Keratinocyte (primary cell): ENCODE data around the gene KHSRP. TPM values are rescaled to one million over a fixed set of nuclear protein-coding genes. Genes with fewer than 3 reads are reported as not detected.

ENCODE experiments used
- DNase-seq: peaks from one replicate; pipeline ENCODE4 v3.0.0-alpha.2; 2011; ENCODE audit warnings: low read depth, missing footprints, low spot score
- FAIRE-seq: peaks from 2 replicates; lab custom pipeline; 2011; peaks lifted over from hg19 to GRCh38; lab: Jason Lieb, UNC
- H2AFZ ChIP-seq: 2 replicates; pipeline ENCODE4 v1.6.0; 2012; ENCODE audit warnings: low read length, control low read depth, inconsistent platforms; ENCODE audit not compliant: control insufficient read depth
- H3K27ac ChIP-seq: 2 replicates; pipeline ENCODE4 v1.5.1; 2011; ENCODE audit warnings: low read length; ENCODE audit not compliant: control insufficient read depth, insufficient read depth
- H3K27me3 ChIP-seq: 3 replicates; pipeline ENCODE4 v1.6.0; 2011; ENCODE audit warnings: low read length; ENCODE audit not compliant: control insufficient read depth, insufficient read depth; ENCODE audit errors: extremely low read depth
- H3K36me3 ChIP-seq, 2 experiments: 2 replicates in 1 of 2; 3 replicates in 1 of 2; pipeline ENCODE4 v1.5.1; 2011; ENCODE audit warnings: low read length in 2 of 2, mild to moderate bottlenecking in 1 of 2; ENCODE audit not compliant: control insufficient read depth in 2 of 2, insufficient read depth in 2 of 2; ENCODE audit errors: extremely low read depth in 1 of 2
- H3K4me1 ChIP-seq: 3 replicates; pipeline ENCODE4 v1.5.1; 2011; ENCODE audit warnings: low read length; ENCODE audit not compliant: control insufficient read depth, insufficient read depth; ENCODE audit errors: extremely low read depth
- H3K4me2 ChIP-seq: 3 replicates; pipeline ENCODE4 v1.6.0; 2011; ENCODE audit warnings: low read depth, low read length; ENCODE audit not compliant: control insufficient read depth, insufficient read depth; ENCODE audit errors: extremely low read depth
- H3K4me3 ChIP-seq, 3 experiments: fragments of 200-600 bp in 1 of 3; sonication (generic) in 1 of 3; 2 replicates in 2 of 3; 3 replicates in 1 of 3; pipeline ENCODE4 v1.5.1; 2011 to 2016; ENCODE audit warnings: low read length in 3 of 3, mild to moderate bottlenecking in 3 of 3, control low read depth in 2 of 3, inconsistent platforms in 1 of 3, low read depth in 1 of 3, mixed read lengths in 1 of 3, mixed run types in 1 of 3, moderate library complexity in 1 of 3; ENCODE audit not compliant: control insufficient read depth in 2 of 3, insufficient read depth in 2 of 3; ENCODE audit errors: extremely low read depth in 1 of 3
- H3K79me2 ChIP-seq: 2 replicates; pipeline ENCODE4 v1.6.0; 2012; ENCODE audit warnings: low read length; ENCODE audit not compliant: control insufficient read depth, insufficient read depth
- H3K9ac ChIP-seq: 3 replicates; pipeline ENCODE4 v1.6.0; 2011; ENCODE audit warnings: low read length; ENCODE audit not compliant: control insufficient read depth, insufficient read depth; ENCODE audit errors: extremely low read depth
- H3K9me1 ChIP-seq: 3 replicates; pipeline ENCODE4 v1.6.0; 2011; ENCODE audit warnings: low read length; ENCODE audit not compliant: control insufficient read depth, insufficient read depth; ENCODE audit errors: extremely low read depth
- H3K9me3 ChIP-seq: 2 replicates; pipeline ENCODE4 v1.5.1; 2012; ENCODE audit warnings: low read depth, low read length; ENCODE audit not compliant: control insufficient read depth
- H4K20me1 ChIP-seq: 3 replicates; pipeline ENCODE4 v1.6.0; 2011; ENCODE audit warnings: low read length; ENCODE audit not compliant: control insufficient read depth, insufficient read depth; ENCODE audit errors: extremely low read depth
- EZH2 ChIP-seq: IDR thresholded peaks from one replicate; pipeline ENCODE4 v1.6.1; 2012; ENCODE audit warnings: inconsistent platforms, mild to moderate bottlenecking, low read length, moderate library complexity
- dilution Hi-C: fragments of 300-500 bp; cut with MboI; formaldehyde crosslinking; loops from one replicate; pipeline ENCODE4 v1.7.0; 2020; ENCODE audit warnings: low sequenced_read_pairs; ENCODE audit not compliant: extremely low pct_ligation_motif_present
- polyA plus RNA-seq, 5 experiments: library from polyadenylated mRNA; depleted of rRNA in 3 of 5; stranded (reverse) in 3 of 5; stranded (forward) in 1 of 5; unstranded in 1 of 5; fragments of >200 nt; gene quantifications; 1 replicate in 1 of 5; 2 replicates in 3 of 5; 3 replicates in 1 of 5; pipeline versions ENCODE4 v1.2.1 to v1.2.3, GENCODE V29; 2011 to 2012; ENCODE audit warnings: missing spikeins in 2 of 5, low read depth in 1 of 5, low replicate concordance in 1 of 5
- TF ChIP-seq, protein P1 (sequence below), 3 experiments: IDR thresholded peaks in 1 of 3; conservative IDR thresholded peaks in 1 of 3; optimal IDR thresholded peaks in 1 of 3; 2 replicates in 2 of 3; 3 replicates in 1 of 3; pipeline versions ENCODE3 to v1.5.1; 2011; ENCODE audit warnings: low read length in 3 of 3, mild to moderate bottlenecking in 3 of 3, moderate library complexity in 2 of 3, control low read depth in 1 of 3, inconsistent platforms in 1 of 3; ENCODE audit not compliant: insufficient read depth in 2 of 3; ENCODE audit errors: extremely low read depth in 1 of 3

The KHSRP gene
- polyA plus RNA-seq, 1 donor (not counting 4 experiments of a cell fraction or from before 2014, with no cell fraction given) = 56.6 TPM

DNA sequence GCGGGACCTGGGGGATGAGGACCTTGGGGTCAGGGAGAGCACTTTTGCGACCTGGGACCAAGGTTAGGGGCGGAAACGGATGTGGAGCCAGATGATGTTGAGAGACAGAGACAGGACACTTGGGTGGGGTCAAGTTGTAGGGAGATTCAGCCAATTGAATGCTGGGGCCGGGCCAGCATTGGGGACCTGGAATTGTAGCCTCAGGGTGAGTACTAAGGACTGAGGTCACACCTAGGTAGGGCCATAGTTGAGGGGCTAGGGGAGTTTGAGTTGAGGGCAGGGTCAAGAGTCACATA is 50.9 kb downstream of the KHSRP start:
- Histone ChIP-seq H4K20me1 (no peaks in the 10 kb centered on the region), H2AFZ (peak overlapping the region; percentile 49), H3K9ac (peak overlapping the region; percentile 18), H3K4me1 (peaks cover 10% of the 10 kb centered on the region), H3K36me3 (peaks cover 0 to 3% of the 10 kb centered on the region in 2 experiments), H3K4me3 (peak overlapping the region; percentile 43 to 58 (median 45)), H3K79me2 (no peaks in the 10 kb centered on the region), H3K9me3 (no peaks in the 10 kb centered on the region), H3K4me2 (peak overlapping the region; percentile 77), H3K27me3 (no peaks in the 10 kb centered on the region), H3K9me1 (no peaks in the 10 kb centered on the region), H3K27ac (peak overlapping the region; percentile 2)
- no peak for DNase-seq
- FAIRE-seq = no peak
- dilution Hi-C loops = no loop called here
- TF ChIP-seq EZH2 = no peak
- TF ChIP-seq, protein P1, sequence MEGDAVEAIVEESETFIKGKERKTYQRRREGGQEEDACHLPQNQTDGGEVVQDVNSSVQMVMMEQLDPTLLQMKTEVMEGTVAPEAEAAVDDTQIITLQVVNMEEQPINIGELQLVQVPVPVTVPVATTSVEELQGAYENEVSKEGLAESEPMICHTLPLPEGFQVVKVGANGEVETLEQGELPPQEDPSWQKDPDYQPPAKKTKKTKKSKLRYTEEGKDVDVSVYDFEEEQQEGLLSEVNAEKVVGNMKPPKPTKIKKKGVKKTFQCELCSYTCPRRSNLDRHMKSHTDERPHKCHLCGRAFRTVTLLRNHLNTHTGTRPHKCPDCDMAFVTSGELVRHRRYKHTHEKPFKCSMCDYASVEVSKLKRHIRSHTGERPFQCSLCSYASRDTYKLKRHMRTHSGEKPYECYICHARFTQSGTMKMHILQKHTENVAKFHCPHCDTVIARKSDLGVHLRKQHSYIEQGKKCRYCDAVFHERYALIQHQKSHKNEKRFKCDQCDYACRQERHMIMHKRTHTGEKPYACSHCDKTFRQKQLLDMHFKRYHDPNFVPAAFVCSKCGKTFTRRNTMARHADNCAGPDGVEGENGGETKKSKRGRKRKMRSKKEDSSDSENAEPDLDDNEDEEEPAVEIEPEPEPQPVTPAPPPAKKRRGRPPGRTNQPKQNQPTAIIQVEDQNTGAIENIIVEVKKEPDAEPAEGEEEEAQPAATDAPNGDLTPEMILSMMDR (optimal IDR thresholded peaks at IDR 0.05 in 1 of 3, IDR thresholded peaks at IDR 0.05 in 1 of 3, conservative IDR thresholded peaks at IDR 0.05 in 1 of 3; ENCODE audit: extremely low read depth in 1 of 3, insufficient read depth in 2 of 3, low read length in 3 of 3) = no peak

DNA sequence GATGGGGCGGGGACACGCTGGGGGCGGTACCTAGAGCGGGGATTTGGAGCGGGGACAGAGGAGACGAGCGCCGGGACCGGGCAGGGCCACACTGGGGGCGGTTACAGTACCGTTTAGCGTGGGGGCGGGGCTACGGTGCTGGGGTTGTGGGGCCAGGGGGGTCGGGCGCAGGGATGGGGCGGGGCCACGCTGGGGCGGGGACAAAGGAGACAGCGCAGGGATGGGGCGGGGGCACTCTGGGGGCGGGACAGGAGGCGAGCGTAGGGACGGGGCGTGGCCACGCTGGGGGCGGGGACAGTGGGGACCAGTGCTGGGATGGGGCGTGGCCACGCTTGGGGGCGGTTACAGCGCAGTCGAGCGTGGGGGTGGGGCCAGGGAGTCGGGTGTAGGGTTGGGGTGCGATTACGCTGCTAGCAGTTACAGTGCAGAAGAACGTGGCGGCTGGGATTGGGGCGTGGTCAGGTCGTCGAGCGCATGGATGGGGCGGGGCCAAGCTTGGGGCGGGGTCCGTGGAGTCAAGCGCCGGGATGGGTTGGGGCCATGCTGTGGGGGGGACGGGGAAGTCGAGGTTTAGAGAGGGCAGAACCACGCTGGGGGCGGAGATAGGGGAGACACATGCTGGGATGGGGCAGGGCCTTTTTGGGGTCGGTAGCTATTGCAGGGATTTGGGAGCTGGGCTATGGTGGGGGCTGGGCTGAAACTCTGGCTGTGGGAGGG is 51.4 kb downstream of the KHSRP start:
- Histone ChIP-seq H3K9ac (peak overlapping the region; percentile 81), H3K27ac (peak overlapping the region; percentile 74), H2AFZ (peak overlapping the region; percentile 91), H3K4me2 (peak overlapping the region; percentile 96), H3K36me3 (peaks cover 0 to 3% of the 10 kb centered on the region in 2 experiments), H3K4me1 (peaks cover 10% of the 10 kb centered on the region), H4K20me1 (no peaks in the 10 kb centered on the region), H3K4me3 (peak overlapping the region; percentile 87 to 92 (median 89)), H3K9me3 (no peaks in the 10 kb centered on the region), H3K79me2 (no peaks in the 10 kb centered on the region), H3K9me1 (no peaks in the 10 kb centered on the region), H3K27me3 (no peaks in the 10 kb centered on the region)
- no peak for TF ChIP-seq EZH2
- TF ChIP-seq, protein P1 (optimal IDR thresholded peaks at IDR 0.05 in 1 of 3, IDR thresholded peaks at IDR 0.05 in 1 of 3, conservative IDR thresholded peaks at IDR 0.05 in 1 of 3; ENCODE audit: extremely low read depth in 1 of 3, insufficient read depth in 2 of 3, low read length in 3 of 3) = no peak
- FAIRE-seq (peak; percentile 87), DNase-seq (peak; percentile 91)
- dilution Hi-C loops = no loop called here
